HEK293 (cell line): ENCODE results near the gene PPM1E.

ENCODE experiments used
- KLF1 ChIP-seq: fragments of 450-650 bp; formaldehyde crosslinking; IDR thresholded peaks from 2 replicates; pipeline ENCODE4 v1.5.1; 2016; ENCODE audit warnings: missing biosample characterization, missing genetic modification characterization
- RBAK ChIP-seq: fragments of 450-650 bp; formaldehyde crosslinking; IDR thresholded peaks from 2 replicates; pipeline ENCODE4 v1.5.1; 2016; ENCODE audit warnings: missing biosample characterization, missing genetic modification characterization
- ZFP41 ChIP-seq: fragments of 450-650 bp; formaldehyde crosslinking; IDR thresholded peaks from 2 replicates; pipeline ENCODE4 v1.5.1; 2016; ENCODE audit warnings: missing biosample characterization, missing genetic modification characterization, borderline replicate concordance
- ZIC2 ChIP-seq: fragments of 450-650 bp; formaldehyde crosslinking; IDR thresholded peaks from 2 replicates; pipeline ENCODE4 v1.5.1; 2016; ENCODE audit warnings: missing biosample characterization, missing genetic modification characterization
- ZNF10 ChIP-seq: fragments of 450-650 bp; formaldehyde crosslinking; IDR thresholded peaks from 2 replicates; pipeline ENCODE4 v1.5.1; 2017; ENCODE audit warnings: missing biosample characterization, missing genetic modification characterization
- ZNF324 ChIP-seq: fragments of 450-650 bp; formaldehyde crosslinking; IDR thresholded peaks from 2 replicates; pipeline ENCODE4 v1.5.1; 2016; ENCODE audit warnings: missing biosample characterization, missing genetic modification characterization
- ZNF791 ChIP-seq: fragments of 450-650 bp; formaldehyde crosslinking; IDR thresholded peaks from 2 replicates; pipeline ENCODE4 v1.5.1; 2016; ENCODE audit warnings: missing biosample characterization, missing genetic modification characterization
- TF ChIP-seq, protein P1 (sequence below): fragments of 450-650 bp; formaldehyde crosslinking; IDR thresholded peaks from 2 replicates; pipeline ENCODE4 v1.5.1; 2016; ENCODE audit warnings: missing biosample characterization, missing genetic modification characterization
- TF ChIP-seq, protein P2 (sequence below): fragments of 450-650 bp; formaldehyde crosslinking; IDR thresholded peaks from 2 replicates; pipeline ENCODE4 v1.5.1; 2016; ENCODE audit warnings: missing biosample characterization, missing genetic modification characterization
- TF ChIP-seq, protein P3 (sequence below): fragments of 450-650 bp; formaldehyde crosslinking; IDR thresholded peaks from 2 replicates; pipeline ENCODE4 v1.5.1; 2017; ENCODE audit warnings: missing biosample characterization, missing genetic modification characterization
- TF ChIP-seq, protein P4 (sequence below): fragments of 450-650 bp; formaldehyde crosslinking; IDR thresholded peaks from 2 replicates; pipeline ENCODE4 v1.5.1; 2016; ENCODE audit warnings: missing biosample characterization, missing genetic modification characterization

DNA sequence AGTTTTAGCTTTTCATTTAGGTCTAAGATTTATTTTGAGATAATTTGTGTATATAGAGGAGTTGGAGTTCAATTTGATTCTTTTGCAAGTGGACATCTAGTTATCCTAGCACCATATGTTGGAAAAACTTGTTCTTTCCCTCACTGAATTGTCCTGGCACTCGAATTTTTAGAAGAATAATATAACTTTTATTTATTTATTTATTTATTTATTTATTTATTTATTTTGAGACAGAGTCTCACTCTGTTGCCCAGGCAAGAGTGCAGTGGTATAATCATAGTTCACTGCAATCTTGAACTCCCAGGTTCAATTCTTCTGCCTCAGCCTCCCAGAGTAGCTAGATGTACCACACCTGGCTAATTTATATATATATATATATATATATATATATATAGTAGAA, 29.4 kb downstream of the PPM1E start:
- no peak for TF ChIP-seq ZNF10 (tag by site-specific recombination)
- TF ChIP-seq, protein P1, sequence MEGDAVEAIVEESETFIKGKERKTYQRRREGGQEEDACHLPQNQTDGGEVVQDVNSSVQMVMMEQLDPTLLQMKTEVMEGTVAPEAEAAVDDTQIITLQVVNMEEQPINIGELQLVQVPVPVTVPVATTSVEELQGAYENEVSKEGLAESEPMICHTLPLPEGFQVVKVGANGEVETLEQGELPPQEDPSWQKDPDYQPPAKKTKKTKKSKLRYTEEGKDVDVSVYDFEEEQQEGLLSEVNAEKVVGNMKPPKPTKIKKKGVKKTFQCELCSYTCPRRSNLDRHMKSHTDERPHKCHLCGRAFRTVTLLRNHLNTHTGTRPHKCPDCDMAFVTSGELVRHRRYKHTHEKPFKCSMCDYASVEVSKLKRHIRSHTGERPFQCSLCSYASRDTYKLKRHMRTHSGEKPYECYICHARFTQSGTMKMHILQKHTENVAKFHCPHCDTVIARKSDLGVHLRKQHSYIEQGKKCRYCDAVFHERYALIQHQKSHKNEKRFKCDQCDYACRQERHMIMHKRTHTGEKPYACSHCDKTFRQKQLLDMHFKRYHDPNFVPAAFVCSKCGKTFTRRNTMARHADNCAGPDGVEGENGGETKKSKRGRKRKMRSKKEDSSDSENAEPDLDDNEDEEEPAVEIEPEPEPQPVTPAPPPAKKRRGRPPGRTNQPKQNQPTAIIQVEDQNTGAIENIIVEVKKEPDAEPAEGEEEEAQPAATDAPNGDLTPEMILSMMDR (tag by site-specific recombination), result no peak
- TF ChIP-seq ZNF324, result no peak
- no peak for TF ChIP-seq ZNF791 (tag by site-specific recombination)
- TF ChIP-seq, protein P2, sequence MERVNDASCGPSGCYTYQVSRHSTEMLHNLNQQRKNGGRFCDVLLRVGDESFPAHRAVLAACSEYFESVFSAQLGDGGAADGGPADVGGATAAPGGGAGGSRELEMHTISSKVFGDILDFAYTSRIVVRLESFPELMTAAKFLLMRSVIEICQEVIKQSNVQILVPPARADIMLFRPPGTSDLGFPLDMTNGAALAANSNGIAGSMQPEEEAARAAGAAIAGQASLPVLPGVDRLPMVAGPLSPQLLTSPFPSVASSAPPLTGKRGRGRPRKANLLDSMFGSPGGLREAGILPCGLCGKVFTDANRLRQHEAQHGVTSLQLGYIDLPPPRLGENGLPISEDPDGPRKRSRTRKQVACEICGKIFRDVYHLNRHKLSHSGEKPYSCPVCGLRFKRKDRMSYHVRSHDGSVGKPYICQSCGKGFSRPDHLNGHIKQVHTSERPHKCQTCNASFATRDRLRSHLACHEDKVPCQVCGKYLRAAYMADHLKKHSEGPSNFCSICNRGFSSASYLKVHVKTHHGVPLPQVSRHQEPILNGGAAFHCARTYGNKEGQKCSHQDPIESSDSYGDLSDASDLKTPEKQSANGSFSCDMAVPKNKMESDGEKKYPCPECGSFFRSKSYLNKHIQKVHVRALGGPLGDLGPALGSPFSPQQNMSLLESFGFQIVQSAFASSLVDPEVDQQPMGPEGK (tag by site-specific recombination), result no peak
- TF ChIP-seq KLF1 (tag by site-specific recombination), result no peak
- no peak for TF ChIP-seq ZFP41 (tag by site-specific recombination)
- TF ChIP-seq, protein P3, sequence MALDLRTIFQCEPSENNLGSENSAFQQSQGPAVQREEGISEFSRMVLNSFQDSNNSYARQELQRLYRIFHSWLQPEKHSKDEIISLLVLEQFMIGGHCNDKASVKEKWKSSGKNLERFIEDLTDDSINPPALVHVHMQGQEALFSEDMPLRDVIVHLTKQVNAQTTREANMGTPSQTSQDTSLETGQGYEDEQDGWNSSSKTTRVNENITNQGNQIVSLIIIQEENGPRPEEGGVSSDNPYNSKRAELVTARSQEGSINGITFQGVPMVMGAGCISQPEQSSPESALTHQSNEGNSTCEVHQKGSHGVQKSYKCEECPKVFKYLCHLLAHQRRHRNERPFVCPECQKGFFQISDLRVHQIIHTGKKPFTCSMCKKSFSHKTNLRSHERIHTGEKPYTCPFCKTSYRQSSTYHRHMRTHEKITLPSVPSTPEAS, result no peak
- TF ChIP-seq ZIC2 (tag by site-specific recombination), result no peak
- TF ChIP-seq, protein P4, sequence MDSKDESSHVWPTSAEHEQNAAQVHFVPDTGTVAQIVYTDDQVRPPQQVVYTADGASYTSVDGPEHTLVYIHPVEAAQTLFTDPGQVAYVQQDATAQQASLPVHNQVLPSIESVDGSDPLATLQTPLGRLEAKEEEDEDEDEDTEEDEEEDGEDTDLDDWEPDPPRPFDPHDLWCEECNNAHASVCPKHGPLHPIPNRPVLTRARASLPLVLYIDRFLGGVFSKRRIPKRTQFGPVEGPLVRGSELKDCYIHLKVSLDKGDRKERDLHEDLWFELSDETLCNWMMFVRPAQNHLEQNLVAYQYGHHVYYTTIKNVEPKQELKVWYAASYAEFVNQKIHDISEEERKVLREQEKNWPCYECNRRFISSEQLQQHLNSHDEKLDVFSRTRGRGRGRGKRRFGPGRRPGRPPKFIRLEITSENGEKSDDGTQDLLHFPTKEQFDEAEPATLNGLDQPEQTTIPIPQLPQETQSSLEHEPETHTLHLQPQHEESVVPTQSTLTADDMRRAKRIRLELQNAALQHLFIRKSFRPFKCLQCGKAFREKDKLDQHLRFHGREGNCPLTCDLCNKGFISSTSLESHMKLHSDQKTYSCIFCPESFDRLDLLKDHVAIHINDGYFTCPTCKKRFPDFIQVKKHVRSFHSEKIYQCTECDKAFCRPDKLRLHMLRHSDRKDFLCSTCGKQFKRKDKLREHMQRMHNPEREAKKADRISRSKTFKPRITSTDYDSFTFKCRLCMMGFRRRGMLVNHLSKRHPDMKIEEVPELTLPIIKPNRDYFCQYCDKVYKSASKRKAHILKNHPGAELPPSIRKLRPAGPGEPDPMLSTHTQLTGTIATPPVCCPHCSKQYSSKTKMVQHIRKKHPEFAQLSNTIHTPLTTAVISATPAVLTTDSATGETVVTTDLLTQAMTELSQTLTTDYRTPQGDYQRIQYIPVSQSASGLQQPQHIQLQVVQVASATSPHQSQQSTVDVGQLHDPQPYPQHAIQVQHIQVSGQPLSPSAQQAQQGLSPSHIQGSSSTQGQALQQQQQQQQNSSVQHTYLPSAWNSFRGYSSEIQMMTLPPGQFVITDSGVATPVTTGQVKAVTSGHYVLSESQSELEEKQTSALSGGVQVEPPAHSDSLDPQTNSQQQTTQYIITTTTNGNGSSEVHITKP, result no peak
- no peak for TF ChIP-seq RBAK (tag by site-specific recombination)
